Activated CD8-positive, alpha-beta T cell treated with anti-CD3 and anti-CD28 coated beads for 36 hours (primary cell): ENCODE data around the gene DNM3. TPM values are rescaled to one million over a fixed set of nuclear protein-coding genes. Genes with fewer than 3 reads are reported as not detected.
A peak's percentile ranks its signal among the peaks of the same experiment; 100 is the strongest.

ENCODE experiments used
- ATAC-seq: fragments of 200-7000 bp; cut with Tn5 transposase; one replicate; pipeline ENCODE4 v1.10.0; 2021; ENCODE audit warnings: mild to moderate bottlenecking, moderate library complexity
- CTCF ChIA-PET: fragments of 350-600 bp; sonication (Branson Sonifier 250); formaldehyde crosslinking; loops from one replicate; lab custom pipeline; 2021; ENCODE audit warnings: antibody characterized with exemption; lab: Charles Lee
- POLR2A ChIA-PET: fragments of 350-600 bp; sonication (Branson Sonifier 250); formaldehyde crosslinking; loops from one replicate; lab custom pipeline; 2021; ENCODE audit warnings: antibody characterized with exemption; lab: Charles Lee
- DNase-seq: peaks from one replicate; pipeline ENCODE4 v3.0.0-alpha.2; 2020
- H3K27ac Mint-ChIP-seq: one replicate; pipeline ENCODE4 v1.8.0; 2021; ENCODE audit warnings: mild to moderate bottlenecking, mixed read lengths
- H3K27me3 Mint-ChIP-seq: one replicate; pipeline ENCODE4 v1.8.0; 2021; ENCODE audit warnings: mixed read lengths
- H3K36me3 Mint-ChIP-seq: one replicate; pipeline ENCODE4 v1.8.0; 2021; ENCODE audit warnings: low read depth, mixed read lengths
- H3K4me1 Mint-ChIP-seq: one replicate; pipeline ENCODE4 v1.8.0; 2021; ENCODE audit warnings: low read depth, mixed read lengths
- H3K4me3 Mint-ChIP-seq: one replicate; pipeline ENCODE4 v1.8.0; 2021; ENCODE audit warnings: mild to moderate bottlenecking, moderate library complexity, mixed read lengths
- H3K9me3 Mint-ChIP-seq: one replicate; pipeline ENCODE4 v1.8.0; 2021; ENCODE audit warnings: mixed read lengths
- CTCF ChIP-seq: fragments of 200-600 bp; IDR thresholded peaks from one replicate; pipeline ENCODE4 v1.8.0; 2022; ENCODE audit warnings: antibody characterized with exemption, mild to moderate bottlenecking
- intact Hi-C: fragments of 100-400 bp; cut with micrococcal nuclease; formaldehyde crosslinking; loops from one replicate; pipeline ENCODE4 v1.10.0; 2022
- total RNA-seq, 2 experiments: library from RNA; stranded (reverse); gene quantifications; one replicate each; pipeline ENCODE4 v1.2.3, GENCODE V29; 2021

DNM3 gene
- total RNA-seq, 2 experiments from 2014 or later: 0.58 to 1.1 TPM

GRCh38 chr1:172338295-172338735 lies 497.0 kb downstream of the DNM3 start:
- H3K36me3 Mint-ChIP-seq: no peaks in the 10 kb centered on the region
- POLR2A ChIA-PET: interaction anchor here (0.7 to 3.7 kb wide), 7 partner anchors 11 to 71 kb away, joined by 3 to 25 read pairs (median 4); no protein-coding TSS in a partner anchor
- H3K27me3 Mint-ChIP-seq: no peaks in the 10 kb centered on the region
- H3K27ac Mint-ChIP-seq: peak overlapping the region; percentile 66
- ATAC-seq (peak; percentile 86), DNase-seq (peak; percentile 77)
- CTCF ChIA-PET: interaction anchor here (0.9 to 2.3 kb wide), 8 partner anchors 17 to 172 kb away, joined by 3 to 18 read pairs (median 4); no protein-coding TSS in a partner anchor
- intact Hi-C loops: loop anchor here (2.0 kb wide), 1 partner anchor 20 kb away; no protein-coding TSS in a partner anchor
- no peak for TF ChIP-seq CTCF
- H3K9me3 Mint-ChIP-seq: no peaks in the 10 kb centered on the region
- no peak overlapping the region for H3K4me3 Mint-ChIP-seq
- peaks cover 31% of the 10 kb centered on the region for H3K4me1 Mint-ChIP-seq

- DNase-seq: no peak
- POLR2A ChIA-PET: interaction anchor here (0.5 to 3.7 kb wide), 3 partner anchors 19 to 264 kb away, joined by 3 to 25 read pairs (median 3); no protein-coding TSS in a partner anchor
- H3K27me3 Mint-ChIP-seq: no peaks in the 10 kb centered on the region
- TF ChIP-seq CTCF: no peak
- no peaks in the 10 kb centered on the region for H3K36me3 Mint-ChIP-seq
- intact Hi-C loops: loop anchor here (2.0 kb wide), 1 partner anchor 19 kb away; no protein-coding TSS in a partner anchor
- CTCF ChIA-PET: interaction anchor here (0.6 to 2.3 kb wide), 6 partner anchors 19 to 337 kb away, joined by 3 to 14 read pairs (median 6); no protein-coding TSS in a partner anchor
- H3K9me3 Mint-ChIP-seq: no peaks in the 10 kb centered on the region
- peaks cover 44% of the 10 kb centered on the region for H3K4me1 Mint-ChIP-seq
- no peak overlapping the region for H3K27ac Mint-ChIP-seq
- no peak overlapping the region for H3K4me3 Mint-ChIP-seq
- ATAC-seq: no peak
These were observed 498.5 kb downstream of the DNM3 start for GRCh38 chr1:172339842-172340241.

GRCh38 chr1:172340520-172340919 lies 499.2 kb downstream of the DNM3 start:
- peaks cover 44% of the 10 kb centered on the region for H3K4me1 Mint-ChIP-seq
- no peaks in the 10 kb centered on the region for H3K27me3 Mint-ChIP-seq
- no peak for ATAC-seq
- no peak for DNase-seq
- no peak overlapping the region for H3K27ac Mint-ChIP-seq
- no peak for TF ChIP-seq CTCF
- H3K4me3 Mint-ChIP-seq: no peak overlapping the region
- CTCF ChIA-PET: interaction anchor here (0.6 to 2.1 kb wide), 4 partner anchors 18 to 338 kb away, joined by 3 to 9 read pairs (median 5); no protein-coding TSS in a partner anchor
- no peaks in the 10 kb centered on the region for H3K9me3 Mint-ChIP-seq
- POLR2A ChIA-PET: no interaction called here
- H3K36me3 Mint-ChIP-seq: no peaks in the 10 kb centered on the region
- intact Hi-C loops: no loop called here

- H3K4me3 Mint-ChIP-seq: no peak overlapping the region
- CTCF ChIA-PET: interaction anchor here (1.1 kb wide), 1 partner anchor 58 kb away, joined by 4 read pairs; no protein-coding TSS in a partner anchor
- H3K36me3 Mint-ChIP-seq: no peaks in the 10 kb centered on the region
- intact Hi-C loops: no loop called here
- peaks cover 5% of the 10 kb centered on the region for H3K9me3 Mint-ChIP-seq
- no peaks in the 10 kb centered on the region for H3K27me3 Mint-ChIP-seq
- H3K27ac Mint-ChIP-seq: no peak overlapping the region
- TF ChIP-seq CTCF: no peak
- DNase-seq: no peak
- POLR2A ChIA-PET: no interaction called here
- peaks cover 44% of the 10 kb centered on the region for H3K4me1 Mint-ChIP-seq
- no peak for ATAC-seq
These were observed 500.4 kb downstream of the DNM3 start for GRCh38 chr1:172341697-172342096.

GRCh38 chr1:172342584-172343239 lies 501.4 kb downstream of the DNM3 start:
- no peak for DNase-seq
- no peak overlapping the region for H3K27ac Mint-ChIP-seq
- no peaks in the 10 kb centered on the region for H3K27me3 Mint-ChIP-seq
- CTCF ChIA-PET: interaction anchor here (0.9 to 1.9 kb wide), 3 partner anchors 10 to 85 kb away, joined by 3 to 12 read pairs (median 3); no protein-coding TSS in a partner anchor
- no peaks in the 10 kb centered on the region for H3K36me3 Mint-ChIP-seq
- no peak for TF ChIP-seq CTCF
- peaks cover 41% of the 10 kb centered on the region for H3K4me1 Mint-ChIP-seq
- no peak for ATAC-seq
- intact Hi-C loops: no loop called here
- H3K9me3 Mint-ChIP-seq: peaks cover 15% of the 10 kb centered on the region
- no peak overlapping the region for H3K4me3 Mint-ChIP-seq
- POLR2A ChIA-PET: interaction anchor here (0.7 to 1.6 kb wide), 2 partner anchors 16 to 101 kb away, joined by 3 to 11 read pairs; no protein-coding TSS in a partner anchor
